Endothelial cell of umbilical vein (primary cell): ENCODE results near the gene USF2. TPM values are rescaled to one million over a fixed set of nuclear protein-coding genes. Genes with fewer than 3 reads are reported as not detected.

Source experiments
- BruUV-seq: library from RNA; stranded (reverse); fragments of 400-500 nt; replicated peaks from 2 replicates; lab custom pipeline; 2021; lab: Mats Ljungman, UMichigan
- CTCF ChIA-PET: fragments of 300-600, 350-600 bp; sonication (Branson Sonifier 250); formaldehyde crosslinking; loops from one replicate; lab custom pipeline; 2021; ENCODE audit warnings: antibody characterized with exemption, inconsistent platforms; lab: Charles Lee
- POLR2A ChIA-PET: fragments of 300-600, 350-600 bp; sonication (Branson Sonifier 250); formaldehyde crosslinking; loops from one replicate; lab custom pipeline; 2021; ENCODE audit warnings: antibody characterized with exemption, inconsistent platforms; lab: Charles Lee
- DNase-seq: peaks from one replicate; pipeline ENCODE4 v3.0.0-alpha.2; 2011; ENCODE audit warnings: low read depth, low spot score
- FAIRE-seq: peaks from 2 replicates; lab custom pipeline; 2011; peaks lifted over from hg19 to GRCh38; lab: Jason Lieb, UNC
- H2AFZ ChIP-seq: 2 replicates; pipeline ENCODE4 v1.6.0; 2012; ENCODE audit warnings: low read depth, low read length, control low read depth, inconsistent platforms
- H3K27ac ChIP-seq: 2 replicates; pipeline ENCODE4 v1.5.1; 2011; ENCODE audit warnings: low read depth, mild to moderate bottlenecking, control low read depth, low read length, moderate library complexity; ENCODE audit not compliant: insufficient read depth
- H3K27me3 ChIP-seq, 2 experiments: 2 replicates each; pipeline versions ENCODE4 v1.6.0 to v1.6.1; 2011; ENCODE audit warnings: low read length in 2 of 2, mixed read lengths in 1 of 2; ENCODE audit not compliant: control insufficient read depth in 2 of 2, insufficient read depth in 2 of 2
- H3K36me3 ChIP-seq, 2 experiments: 2 replicates in 1 of 2; 3 replicates in 1 of 2; pipeline ENCODE4 v1.5.1; 2011; ENCODE audit warnings: low read length in 2 of 2, mild to moderate bottlenecking in 1 of 2, moderate library complexity in 1 of 2; ENCODE audit not compliant: control insufficient read depth in 2 of 2, insufficient read depth in 2 of 2; ENCODE audit errors: extremely low read depth in 1 of 2
- H3K4me1 ChIP-seq: 3 replicates; pipeline ENCODE4 v1.5.1; 2011; ENCODE audit warnings: mild to moderate bottlenecking, low read length; ENCODE audit not compliant: control insufficient read depth, insufficient read depth; ENCODE audit errors: extremely low read depth
- H3K4me2 ChIP-seq: 2 replicates; pipeline ENCODE4 v1.6.1; 2011; ENCODE audit warnings: low read length, control low read depth, mixed read lengths; ENCODE audit not compliant: insufficient read depth
- H3K4me3 ChIP-seq, 3 experiments: fragments of 200-600 bp in 1 of 3; sonication (generic), shearing (Covaris generic) in 1 of 3; replicated peaks in 1 of 3; 2 replicates each; pipeline ENCODE4 v1.5.1; 2011 to 2016; ENCODE audit warnings: control low read depth in 3 of 3, low read length in 3 of 3, mild to moderate bottlenecking in 2 of 3, inconsistent platforms in 1 of 3, low read depth in 1 of 3, moderate library complexity in 1 of 3; ENCODE audit not compliant: insufficient read depth in 1 of 3
- H3K79me2 ChIP-seq: 2 replicates; pipeline ENCODE4 v1.6.0; 2012; ENCODE audit warnings: low read length, inconsistent platforms; ENCODE audit not compliant: control insufficient read depth, insufficient read depth
- H3K9ac ChIP-seq: replicated peaks from 2 replicates; pipeline ENCODE3; 2011; ENCODE audit warnings: low read length, control low read depth; ENCODE audit not compliant: insufficient read depth; ENCODE audit errors: extremely low read depth
- H3K9me1 ChIP-seq: replicated peaks from 3 replicates; pipeline ENCODE4 v1.6.0; 2011; ENCODE audit warnings: mild to moderate bottlenecking, low read length; ENCODE audit not compliant: control insufficient read depth, insufficient read depth; ENCODE audit errors: extremely low read depth
- H3K9me3 ChIP-seq: replicated peaks from 2 replicates; pipeline ENCODE4 v1.5.1; 2012; ENCODE audit warnings: low read length, inconsistent platforms; ENCODE audit not compliant: control insufficient read depth, insufficient read depth
- H4K20me1 ChIP-seq: replicated peaks from 2 replicates; pipeline ENCODE3; 2011; ENCODE audit warnings: mild to moderate bottlenecking, low read length; ENCODE audit not compliant: control insufficient read depth, insufficient read depth; ENCODE audit errors: extremely low read depth
- CTCF ChIP-seq, 2 donors: IDR thresholded peaks; 1 replicate in 1 of 2; 2 replicates in 1 of 2; pipeline ENCODE4 v1.5.1; 2011; ENCODE audit warnings: low read length in 2 of 2, mild to moderate bottlenecking in 2 of 2, moderate library complexity in 2 of 2, control low read depth in 1 of 2, inconsistent platforms in 1 of 2, low read depth in 1 of 2; ENCODE audit not compliant: insufficient read depth in 1 of 2; ENCODE audit errors: extremely low read depth in 1 of 2
- EZH2 ChIP-seq: IDR thresholded peaks from 2 replicates; pipeline ENCODE4 v1.6.1; 2012; ENCODE audit warnings: borderline replicate concordance, low read depth, mild to moderate bottlenecking, moderate library complexity, low read length, inconsistent platforms; ENCODE audit not compliant: severe bottlenecking
- FOS ChIP-seq: IDR thresholded peaks from 2 replicates; pipeline ENCODE4 v1.6.1; 2011; ENCODE audit warnings: mild to moderate bottlenecking, low read length, moderate library complexity, borderline replicate concordance; ENCODE audit not compliant: insufficient read depth
- GATA2 ChIP-seq: IDR thresholded peaks from 2 replicates; pipeline ENCODE4 v1.7.0; 2011; ENCODE audit warnings: low read depth, mild to moderate bottlenecking, moderate library complexity, mixed read lengths, low read length; ENCODE audit not compliant: insufficient read length, insufficient read depth
- JUN ChIP-seq: IDR thresholded peaks from 2 replicates; pipeline ENCODE4 v1.6.1; 2011; ENCODE audit warnings: borderline replicate concordance, low read depth; ENCODE audit not compliant: insufficient read length, insufficient read depth
- MAX ChIP-seq: IDR thresholded peaks from 2 replicates; pipeline ENCODE4 v1.6.1; 2011; ENCODE audit not compliant: insufficient read depth, insufficient read length
- MYC ChIP-seq: IDR thresholded peaks from one replicate; pipeline ENCODE4 v1.6.1; 2011; ENCODE audit warnings: mild to moderate bottlenecking, low read depth, low read length
- POLR2A ChIP-seq: IDR thresholded peaks from 2 replicates; pipeline ENCODE4 v1.6.1; 2012; ENCODE audit warnings: low read depth, mild to moderate bottlenecking, control low read depth, low read length
- POLR2AphosphoS5 ChIP-seq: IDR thresholded peaks from 2 replicates; pipeline ENCODE4 v1.6.1; 2012; ENCODE audit warnings: low read depth, mild to moderate bottlenecking, control low read depth, low read length, moderate library complexity; ENCODE audit not compliant: insufficient read depth
- dilution Hi-C: fragments of 300-500 bp; cut with MboI; formaldehyde crosslinking; loops from one replicate; pipeline ENCODE4 v1.15.0; 2019; ENCODE audit warnings: low sequenced_read_pairs; ENCODE audit not compliant: extremely low pct_ligation_motif_present
- intact Hi-C: fragments of 100-400 bp; cut with micrococcal nuclease; formaldehyde crosslinking; loops from one replicate; pipeline ENCODE4 v1.10.0; 2022
- polyA plus RNA-seq, 4 experiments: library from polyadenylated mRNA; depleted of rRNA in 3 of 4; stranded (reverse) in 3 of 4; unstranded in 1 of 4; fragments of >200 nt; gene quantifications; 2 replicates each; pipeline versions ENCODE4 v1.2.1 to v1.2.3, GENCODE V29; 2011 to 2012; ENCODE audit warnings: missing spikeins in 1 of 4
- total RNA-seq: library from RNA; stranded (reverse); gene quantifications from 2 replicates; pipeline ENCODE4 v1.2.3, GENCODE V29; 2021

USF2 gene
- total and polyA plus RNA-seq, 2 donors (not counting 3 experiments of a cell fraction or from before 2014, with no cell fraction given), result 75.0 to 76.8 TPM

- CTCF ChIA-PET, result no interaction called here
- DNase-seq (no peak), FAIRE-seq (no peak)
- H4K20me1 ChIP-seq, result no peaks in the 10 kb centered on the region
- H3K9ac ChIP-seq, result no peak overlapping the region
- POLR2A ChIA-PET, result no interaction called here
- no peak overlapping the region for H2AFZ ChIP-seq
- TF ChIP-seq POLR2AphosphoS5 (no peak), MYC (no peak), CTCF (IDR thresholded peaks at IDR 0.05; ENCODE audit: extremely low read depth in 1 of 2, insufficient read depth in 1 of 2, low read depth in 1 of 2, low read length in 2 of 2) (no peak), JUN (no peak), MAX (no peak), GATA2 (no peak), EZH2 (no peak), FOS (no peak), POLR2A (no peak)
- H3K4me3 ChIP-seq, result no peak overlapping the region
- dilution Hi-C loops, result no loop called here
- peaks cover 1 to 2% of the 10 kb centered on the region in 2 experiments for H3K27me3 ChIP-seq
- H3K4me1 ChIP-seq, result no peaks in the 10 kb centered on the region
- H3K36me3 ChIP-seq, result no peaks in the 10 kb centered on the region
- intact Hi-C loops, result no loop called here
- no peak overlapping the region for H3K4me2 ChIP-seq
- no peaks in the 10 kb centered on the region for H3K9me1 ChIP-seq
- no peak overlapping the region for H3K27ac ChIP-seq
- no peaks in the 10 kb centered on the region for H3K9me3 ChIP-seq
- no peaks in the 10 kb centered on the region for H3K79me2 ChIP-seq
- BruUV-seq, result no TSS peak
Observed at GRCh38 chr19:35287713-35288112, 19.0 kb downstream of the USF2 start.
